ENCODE measurements around the gene SV2B.

DNA sequence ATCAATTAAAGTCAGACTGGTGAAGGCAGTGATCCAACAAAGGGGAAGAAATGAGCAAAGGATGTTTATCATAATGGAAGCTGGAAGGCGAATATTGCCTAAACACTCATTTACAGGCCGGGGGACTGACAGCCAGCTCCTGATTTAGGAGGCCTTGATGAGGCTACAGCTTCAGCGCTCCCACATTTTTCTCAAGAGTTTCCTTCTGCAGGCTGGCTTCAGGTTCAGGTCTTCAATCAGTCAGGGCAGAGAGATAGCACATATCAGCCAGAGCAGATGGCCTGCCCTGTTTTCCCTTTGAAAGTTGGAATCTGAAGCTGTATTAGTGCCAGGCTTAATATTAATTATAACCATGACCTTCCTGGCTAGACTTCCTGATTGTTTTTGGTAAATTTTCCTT, 218.9 kb downstream of the SV2B start:
- no peak for TF ChIP-seq POLR2A (IDR thresholded peaks at IDR 0.05)
- TF ChIP-seq, protein P1, sequence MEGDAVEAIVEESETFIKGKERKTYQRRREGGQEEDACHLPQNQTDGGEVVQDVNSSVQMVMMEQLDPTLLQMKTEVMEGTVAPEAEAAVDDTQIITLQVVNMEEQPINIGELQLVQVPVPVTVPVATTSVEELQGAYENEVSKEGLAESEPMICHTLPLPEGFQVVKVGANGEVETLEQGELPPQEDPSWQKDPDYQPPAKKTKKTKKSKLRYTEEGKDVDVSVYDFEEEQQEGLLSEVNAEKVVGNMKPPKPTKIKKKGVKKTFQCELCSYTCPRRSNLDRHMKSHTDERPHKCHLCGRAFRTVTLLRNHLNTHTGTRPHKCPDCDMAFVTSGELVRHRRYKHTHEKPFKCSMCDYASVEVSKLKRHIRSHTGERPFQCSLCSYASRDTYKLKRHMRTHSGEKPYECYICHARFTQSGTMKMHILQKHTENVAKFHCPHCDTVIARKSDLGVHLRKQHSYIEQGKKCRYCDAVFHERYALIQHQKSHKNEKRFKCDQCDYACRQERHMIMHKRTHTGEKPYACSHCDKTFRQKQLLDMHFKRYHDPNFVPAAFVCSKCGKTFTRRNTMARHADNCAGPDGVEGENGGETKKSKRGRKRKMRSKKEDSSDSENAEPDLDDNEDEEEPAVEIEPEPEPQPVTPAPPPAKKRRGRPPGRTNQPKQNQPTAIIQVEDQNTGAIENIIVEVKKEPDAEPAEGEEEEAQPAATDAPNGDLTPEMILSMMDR (IDR thresholded peaks at IDR 0.05) = no peak

All from testis (tissue), 2 donors.